ENCODE results near the gene ZFC3H1. TPM values are rescaled to one million over a fixed set of nuclear protein-coding genes. Genes with fewer than 3 reads are reported as not detected.
"Not testable (repeated sequence)": the region's sequence is repeated elsewhere in the genome, so short reads cannot be mapped to it uniquely, and the experiment has no call there.

ZFC3H1 gene
- total and polyA plus RNA-seq, 2 experiments from 2014 or later: 15.1 to 27.0 TPM

- TF ChIP-seq EZH2phosphoT487 (IDR thresholded peaks at IDR 0.05; ENCODE audit: insufficient read depth, low read depth): no peak
- in situ Hi-C loops (cut with MboI): no loop called here
- no peaks in the 10 kb centered on the region for H3K36me3 ChIP-seq (ENCODE audit: low read depth)
Observed at GRCh38 chr12:71694099-71694820, 30.6 kb upstream of the ZFC3H1 start.

GRCh38 chr12:71693651-71694050 is 30.0 kb upstream of the ZFC3H1 start:
- H3K4me1 ChIP-seq (ENCODE audit: insufficient read depth); H4K20me1 ChIP-seq (ENCODE audit: insufficient read depth); DNase-seq; H3K9me2 ChIP-seq (ENCODE audit: insufficient read depth); H3K9ac ChIP-seq; H2AFZ ChIP-seq; in situ Hi-C loops (cut with MboI); H3K27me3 ChIP-seq (replicated peaks; ENCODE audit: insufficient read depth); H3K4me3 ChIP-seq; H3K27ac ChIP-seq; H3F3A ChIP-seq (ENCODE audit: insufficient read depth); H3K4me2 ChIP-seq (ENCODE audit: unreplicated experiment); H3K9me3 ChIP-seq (ENCODE audit: low read depth); H3K79me2 ChIP-seq (ENCODE audit: insufficient read depth); H3K36me3 ChIP-seq (ENCODE audit: low read depth): not testable (repeated sequence)
- 89 to 93% methylated on average over 5 of the region's 5 CpGs for whole genome bisulfite sequencing, 2 experiments (ENCODE audit: low coverage in 1 of 2, low lambda C conversion rate in 2 of 2, missing lambda C conversion rate in 2 of 2)

More at GRCh38 chr12:71694099-71694820, 30.6 kb upstream of the ZFC3H1 start:
- Histone ChIP-seq H3K4me3 (no peak overlapping the region), H3F3A (ENCODE audit: insufficient read depth) (no peaks in the 10 kb centered on the region), H3K4me2 (ENCODE audit: unreplicated experiment) (no peak overlapping the region), H3K9ac (no peak overlapping the region), H3K27me3 (replicated peaks; ENCODE audit: insufficient read depth) (no peaks in the 10 kb centered on the region), H2AFZ (no peak overlapping the region), H3K79me2 (ENCODE audit: insufficient read depth) (no peaks in the 10 kb centered on the region), H3K9me2 (ENCODE audit: insufficient read depth) (no peaks in the 10 kb centered on the region; the same call in 1 of the 2 replicates), H3K27ac (no peak overlapping the region), H4K20me1 (ENCODE audit: insufficient read depth) (no peaks in the 10 kb centered on the region), H3K9me3 (ENCODE audit: low read depth) (no peaks in the 10 kb centered on the region), H3K4me1 (ENCODE audit: insufficient read depth) (no peaks in the 10 kb centered on the region)
- DNase-seq: peak; percentile 6
- 89 to 100% methylated on average over 1 of the region's 1 CpG for WGBS, 2 experiments (ENCODE audit: low coverage in 1 of 2, low lambda C conversion rate in 2 of 2, missing lambda C conversion rate in 2 of 2)

DNA sequence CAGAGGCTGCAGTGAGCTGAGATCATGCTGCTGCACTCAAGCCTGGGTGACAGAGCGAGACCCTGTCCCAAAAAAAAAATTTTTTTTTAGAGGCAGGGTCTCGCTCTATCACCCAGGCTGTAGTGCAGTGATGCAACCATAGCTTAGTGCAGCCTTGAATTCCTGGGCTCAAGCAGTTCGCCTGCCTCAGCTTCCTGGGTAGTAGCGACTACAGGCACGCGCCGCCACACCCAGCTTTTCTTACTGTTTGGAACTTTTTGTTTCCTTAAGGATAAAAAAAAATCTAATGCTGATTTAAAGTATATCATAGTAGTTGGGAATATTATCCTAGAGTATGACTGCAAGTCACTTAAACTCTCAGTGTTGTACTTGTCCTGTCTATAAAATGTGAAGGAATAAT is 29.5 kb upstream of the ZFC3H1 start:
- Histone ChIP-seq H3K9me3 (ENCODE audit: low read depth) (no peaks in the 10 kb centered on the region), H3K4me3 (no peak overlapping the region), H3K4me2 (ENCODE audit: unreplicated experiment) (no peak overlapping the region), H3K27me3 (replicated peaks; ENCODE audit: insufficient read depth) (no peaks in the 10 kb centered on the region), H3K27ac (no peak overlapping the region), H4K20me1 (ENCODE audit: insufficient read depth) (no peaks in the 10 kb centered on the region), H3K4me1 (ENCODE audit: insufficient read depth) (no peaks in the 10 kb centered on the region), H3K79me2 (ENCODE audit: insufficient read depth) (peaks cover 11% of the 10 kb centered on the region), H3F3A (ENCODE audit: insufficient read depth) (no peaks in the 10 kb centered on the region), H3K9ac (no peak overlapping the region), H2AFZ (no peak overlapping the region), H3K9me2 (ENCODE audit: insufficient read depth) (no peaks in the 10 kb centered on the region; the same call in 1 of the 2 replicates), H3K36me3 (ENCODE audit: low read depth) (no peaks in the 10 kb centered on the region)
- 97 to 99% methylated on average over 7 of the region's 7 CpGs for WGBS, 2 experiments (ENCODE audit: low coverage in 1 of 2, low lambda C conversion rate in 2 of 2, missing lambda C conversion rate in 2 of 2)
- no peak for DNase-seq
- no peak for TF ChIP-seq EZH2 (IDR thresholded peaks at IDR 0.05; ENCODE audit: insufficient read depth, poor library complexity, severe bottlenecking)
- no peak for TF ChIP-seq EZH2phosphoT487 (IDR thresholded peaks at IDR 0.05; ENCODE audit: insufficient read depth, low read depth)
- in situ Hi-C loops (cut with MboI): no loop called here

DNA sequence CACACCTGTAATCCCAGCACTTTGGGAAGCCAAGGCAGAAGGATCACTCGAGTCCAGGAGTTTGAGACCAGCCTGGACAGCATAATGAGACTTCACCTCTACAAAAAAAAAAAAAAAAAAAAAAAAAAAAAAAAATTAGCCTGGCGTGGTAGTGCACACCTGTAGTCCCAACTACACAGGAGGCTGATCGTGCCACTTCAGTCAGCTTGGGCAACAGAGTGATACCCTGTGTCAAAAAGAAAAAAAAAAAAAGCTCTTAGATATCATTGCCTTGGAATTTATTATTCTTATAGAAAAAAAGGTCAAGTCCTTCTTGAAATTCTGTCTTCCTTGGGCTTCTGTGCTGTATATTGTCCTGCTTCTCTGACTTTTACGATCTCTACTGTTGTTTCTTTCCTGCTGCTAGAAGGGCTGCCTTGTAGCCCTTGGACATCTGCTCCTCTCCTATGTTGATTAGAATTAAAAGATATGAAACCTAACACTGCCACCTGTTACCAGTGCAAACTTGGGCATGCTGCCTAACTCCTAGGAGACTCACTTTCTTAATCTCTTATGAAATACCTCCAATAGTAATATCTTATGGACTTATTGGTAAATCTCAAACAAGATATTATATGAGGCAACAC is 28.0 kb upstream of the ZFC3H1 start:
- Histone ChIP-seq H3K9ac (no peak overlapping the region), H3K4me1 (ENCODE audit: insufficient read depth) (peaks cover 11% of the 10 kb centered on the region; the same call in 1 of the 2 replicates), H3F3A (ENCODE audit: insufficient read depth) (peaks cover 5% of the 10 kb centered on the region; the same call in 1 of the 2 replicates), H3K79me2 (ENCODE audit: insufficient read depth) (peaks cover 24% of the 10 kb centered on the region), H3K9me3 (ENCODE audit: low read depth) (no peaks in the 10 kb centered on the region), H3K4me3 (no peak overlapping the region), H3K9me2 (ENCODE audit: insufficient read depth) (no peaks in the 10 kb centered on the region; the same call in 1 of the 2 replicates), H2AFZ (no peak overlapping the region), H3K27ac (no peak overlapping the region), H3K27me3 (replicated peaks; ENCODE audit: insufficient read depth) (no peaks in the 10 kb centered on the region), H3K36me3 (ENCODE audit: low read depth) (no peaks in the 10 kb centered on the region), H3K4me2 (ENCODE audit: unreplicated experiment) (no peak overlapping the region), H4K20me1 (ENCODE audit: insufficient read depth) (no peaks in the 10 kb centered on the region)
- in situ Hi-C loops (cut with MboI): no loop called here
- 81 to 84% methylated on average over 4 of the region's 4 CpGs for WGBS, 2 experiments (ENCODE audit: low coverage in 1 of 2, low lambda C conversion rate in 2 of 2, missing lambda C conversion rate in 2 of 2)
- no peak for DNase-seq
- TF ChIP-seq EZH2 (IDR thresholded peaks at IDR 0.05; ENCODE audit: insufficient read depth, poor library complexity, severe bottlenecking) (no peak), EZH2phosphoT487 (IDR thresholded peaks at IDR 0.05; ENCODE audit: insufficient read depth, low read depth) (no peak)
